Measurements from ENCODE around the gene SLC12A6.

- TF ChIP-seq, protein P1, sequence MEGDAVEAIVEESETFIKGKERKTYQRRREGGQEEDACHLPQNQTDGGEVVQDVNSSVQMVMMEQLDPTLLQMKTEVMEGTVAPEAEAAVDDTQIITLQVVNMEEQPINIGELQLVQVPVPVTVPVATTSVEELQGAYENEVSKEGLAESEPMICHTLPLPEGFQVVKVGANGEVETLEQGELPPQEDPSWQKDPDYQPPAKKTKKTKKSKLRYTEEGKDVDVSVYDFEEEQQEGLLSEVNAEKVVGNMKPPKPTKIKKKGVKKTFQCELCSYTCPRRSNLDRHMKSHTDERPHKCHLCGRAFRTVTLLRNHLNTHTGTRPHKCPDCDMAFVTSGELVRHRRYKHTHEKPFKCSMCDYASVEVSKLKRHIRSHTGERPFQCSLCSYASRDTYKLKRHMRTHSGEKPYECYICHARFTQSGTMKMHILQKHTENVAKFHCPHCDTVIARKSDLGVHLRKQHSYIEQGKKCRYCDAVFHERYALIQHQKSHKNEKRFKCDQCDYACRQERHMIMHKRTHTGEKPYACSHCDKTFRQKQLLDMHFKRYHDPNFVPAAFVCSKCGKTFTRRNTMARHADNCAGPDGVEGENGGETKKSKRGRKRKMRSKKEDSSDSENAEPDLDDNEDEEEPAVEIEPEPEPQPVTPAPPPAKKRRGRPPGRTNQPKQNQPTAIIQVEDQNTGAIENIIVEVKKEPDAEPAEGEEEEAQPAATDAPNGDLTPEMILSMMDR (IDR thresholded peaks at IDR 0.05; ENCODE audit: insufficient read depth, low read length, poor library complexity, severe bottlenecking), result no peak
- no peak for TF ChIP-seq EZH2phosphoT487 (conservative IDR thresholded peaks at IDR 0.05; ENCODE audit: low read length)
Observed at GRCh38 chr15:34252545-34252944, 85.0 kb downstream of the SLC12A6 start.
